NCI-H526 treated with DMSO at 0.1 percent for 48 hours (cell line): ENCODE measurements around the gene FBXO30.

ENCODE experiments used
- DNase-seq: peaks from one replicate; lab custom pipeline; 2025; lab: John Stamatoyannopoulos, UW

The FBXO30 gene

GRCh38 chr6:145749632-145750031 lies 65.0 kb downstream of the FBXO30 start:
- DNase-seq: no peak

- DNase-seq: no peak
These were observed 68.7 kb downstream of the FBXO30 start for GRCh38 chr6:145745861-145746260.

GRCh38 chr6:145744619-145745018 lies 70.0 kb downstream of the FBXO30 start:
- no peak for DNase-seq
